NCI-H1105 (cell line): ENCODE data around the gene TH.

Experiments used
- DNase-seq: peaks from one replicate; lab custom pipeline; 2025; lab: John Stamatoyannopoulos, UW

Gene TH

DNA sequence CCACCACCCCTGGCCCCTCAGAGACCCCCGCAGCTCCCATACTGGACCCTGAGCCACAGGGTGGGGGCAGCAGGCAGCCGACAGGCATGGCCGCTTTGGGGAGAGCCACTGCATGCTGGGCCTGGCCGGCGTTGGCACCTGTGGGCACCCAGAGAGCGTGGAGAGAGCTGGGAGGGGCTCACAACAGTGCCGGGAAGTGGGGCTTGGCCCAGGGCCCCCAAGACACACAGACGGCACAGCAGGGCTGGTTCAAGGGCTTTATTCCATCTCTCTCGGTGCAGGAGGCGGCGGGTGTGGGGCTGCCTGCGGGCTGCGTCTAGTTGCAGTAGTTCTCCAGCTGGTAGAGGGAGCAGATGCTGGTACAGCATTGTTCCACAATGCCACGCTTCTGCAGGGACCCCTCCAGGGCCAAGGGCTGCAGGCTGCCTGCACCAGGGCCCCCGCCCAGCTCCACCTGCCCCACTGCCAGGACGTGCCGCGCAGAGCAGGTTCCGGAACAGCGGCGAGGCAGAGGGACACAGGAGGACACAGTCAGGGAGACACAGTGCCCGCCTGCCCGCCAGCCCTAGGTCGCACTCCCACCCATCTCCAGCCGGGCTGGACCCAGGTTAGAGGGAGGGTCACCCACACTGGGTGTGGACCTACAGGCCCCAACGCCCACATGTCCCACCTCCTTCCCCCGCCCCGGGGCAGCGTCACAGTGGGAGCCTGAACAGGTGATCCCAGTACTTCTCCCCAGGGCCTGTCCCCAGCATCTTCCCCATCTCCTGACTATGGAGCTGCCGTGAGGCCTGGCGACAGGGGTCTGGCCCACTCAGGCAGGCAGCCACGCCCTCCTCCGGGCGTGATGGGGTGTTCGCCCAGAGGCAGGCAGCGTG, 11.8 kb downstream of the TH start:
- DNase-seq: no peak

DNA sequence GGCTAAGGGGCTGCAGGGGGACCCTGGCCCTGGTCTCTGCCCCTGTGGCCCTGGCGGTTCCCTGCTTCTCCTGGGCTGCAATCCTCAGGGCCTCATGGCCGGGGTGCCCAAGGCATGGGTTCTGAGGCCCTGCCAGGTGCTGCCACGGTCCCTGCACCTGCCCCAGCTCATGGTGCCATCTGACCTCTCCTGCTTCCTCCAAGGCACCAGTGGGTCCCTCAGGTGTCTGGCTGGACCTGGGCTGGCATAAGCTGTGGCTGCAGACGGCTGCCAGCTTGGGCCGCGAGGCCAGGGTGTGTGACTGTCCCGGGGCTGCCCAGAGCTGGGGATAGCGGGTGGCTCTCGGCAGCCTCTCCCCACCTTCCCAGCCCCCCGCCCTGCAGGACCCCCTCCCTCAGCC, 12.6 kb downstream of the TH start:
- no peak for DNase-seq

- DNase-seq: no peak
Observed at GRCh38 chr11:2158296-2158737, 13.3 kb downstream of the TH start.

- DNase-seq: no peak
Observed at GRCh38 chr11:2157294-2158040, 14.1 kb downstream of the TH start.

GRCh38 chr11:2156416-2157182, 15.0 kb downstream of the TH start:
- DNase-seq: peak; percentile 51

DNA sequence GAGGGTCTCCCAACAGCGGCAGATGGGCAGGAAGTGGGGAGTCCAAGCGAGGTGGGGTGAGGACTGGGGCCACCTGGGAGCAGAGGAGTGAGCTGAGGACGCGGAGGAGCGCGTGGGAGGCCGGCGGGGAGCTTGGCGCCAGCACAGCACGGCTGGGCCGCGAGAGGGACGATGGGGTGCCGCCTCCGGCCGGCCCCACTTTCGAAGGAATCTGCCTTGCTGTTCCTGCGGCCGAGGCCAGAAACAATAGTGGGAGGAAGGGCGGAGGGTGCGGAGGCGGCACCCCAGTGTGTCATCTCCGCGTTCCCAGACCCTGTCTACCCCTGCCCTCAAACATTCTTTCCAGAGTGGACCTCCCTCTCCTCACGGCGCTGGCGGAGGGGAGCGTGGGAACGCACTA, 16.1 kb downstream of the TH start:
- no peak for DNase-seq

GRCh38 chr11:2154889-2155288, 16.7 kb downstream of the TH start:
- no peak for DNase-seq

DNA sequence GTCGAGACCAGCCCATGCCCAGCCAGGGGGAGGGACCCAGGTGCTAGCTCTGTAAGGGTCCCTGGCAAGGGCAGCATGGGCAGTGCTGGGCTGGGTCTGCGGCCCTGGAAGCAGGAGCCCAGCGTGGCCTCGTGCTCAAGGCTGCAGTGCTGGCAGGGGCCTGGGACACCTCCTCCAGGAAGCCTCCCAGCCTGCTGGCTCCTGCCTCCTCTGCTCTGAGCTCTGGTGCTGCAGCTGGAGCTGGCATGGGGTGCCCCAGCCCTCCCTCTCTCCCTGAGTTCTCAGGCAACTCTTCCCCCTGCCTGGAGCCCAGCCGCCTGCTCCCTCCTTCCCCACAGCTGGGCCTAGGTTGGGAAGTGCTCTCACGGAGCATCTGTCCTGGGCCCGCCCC, 17.4 kb downstream of the TH start:
- DNase-seq: no peak

DNA sequence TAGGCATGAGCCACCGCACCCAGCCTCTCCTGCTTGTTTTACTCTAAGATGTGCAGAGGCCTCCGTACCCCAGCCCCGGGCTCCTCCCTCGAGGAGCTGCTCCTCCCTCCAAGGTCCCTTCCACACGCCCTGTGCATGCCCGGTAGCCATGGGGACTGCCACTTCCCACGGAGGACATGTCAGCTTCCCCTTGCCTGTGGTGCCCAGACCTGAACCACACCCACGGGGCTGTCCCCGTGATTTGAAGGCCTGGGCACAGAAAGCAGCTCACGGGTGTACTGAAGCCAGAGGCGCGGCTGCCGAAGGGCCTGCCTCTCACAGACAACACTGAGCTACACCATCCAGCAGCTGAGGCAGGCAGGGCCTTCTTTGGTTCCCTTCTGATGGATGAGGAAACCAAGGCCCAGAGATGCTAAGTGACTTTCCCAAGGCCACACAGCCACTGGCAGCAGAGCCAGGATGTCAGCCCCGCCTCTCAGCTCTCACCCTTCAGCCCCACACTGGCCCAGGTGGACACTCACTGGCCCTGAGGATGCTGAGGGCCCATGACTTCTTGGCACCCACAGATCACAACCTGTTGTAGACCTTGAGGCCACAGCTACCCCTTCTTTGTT, 17.9 kb downstream of the TH start:
- DNase-seq: no peak

DNA sequence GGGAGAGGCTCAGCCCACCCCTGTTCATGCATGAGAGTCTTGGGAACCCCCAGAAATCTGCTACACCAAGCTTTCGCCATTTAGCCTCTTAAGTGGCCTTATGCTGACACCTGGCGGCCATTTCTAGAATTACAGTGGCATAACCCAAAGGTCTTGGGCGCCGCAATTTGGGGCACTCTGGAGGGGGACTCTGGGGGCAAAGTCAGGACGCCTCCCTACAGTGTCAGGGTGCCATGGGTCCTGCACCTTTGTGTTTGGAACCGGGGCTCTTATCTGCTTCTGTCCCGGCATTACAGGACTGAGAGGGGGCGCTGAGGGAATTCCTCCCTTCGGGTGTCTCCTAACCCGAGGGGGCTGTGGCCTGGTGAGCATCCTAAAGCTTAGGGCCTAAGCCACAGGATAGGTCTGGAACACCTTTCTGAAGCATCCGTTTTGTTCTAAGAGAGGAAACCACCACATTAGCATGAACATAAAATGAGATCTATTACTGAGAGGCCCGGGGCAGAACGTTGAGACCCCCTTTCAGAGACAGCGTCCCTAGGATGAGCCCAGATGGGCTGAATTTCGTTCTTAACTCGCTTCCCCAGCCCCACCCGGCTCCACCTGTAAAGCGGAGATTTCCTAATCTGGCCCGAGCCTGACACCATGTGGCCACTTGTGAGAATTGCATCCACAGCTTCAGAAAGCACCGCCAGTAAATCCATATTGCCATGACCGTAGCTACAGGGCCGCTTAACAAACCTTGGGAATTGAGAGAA, 19.9 kb downstream of the TH start:
- DNase-seq: peak; percentile 77

DNA sequence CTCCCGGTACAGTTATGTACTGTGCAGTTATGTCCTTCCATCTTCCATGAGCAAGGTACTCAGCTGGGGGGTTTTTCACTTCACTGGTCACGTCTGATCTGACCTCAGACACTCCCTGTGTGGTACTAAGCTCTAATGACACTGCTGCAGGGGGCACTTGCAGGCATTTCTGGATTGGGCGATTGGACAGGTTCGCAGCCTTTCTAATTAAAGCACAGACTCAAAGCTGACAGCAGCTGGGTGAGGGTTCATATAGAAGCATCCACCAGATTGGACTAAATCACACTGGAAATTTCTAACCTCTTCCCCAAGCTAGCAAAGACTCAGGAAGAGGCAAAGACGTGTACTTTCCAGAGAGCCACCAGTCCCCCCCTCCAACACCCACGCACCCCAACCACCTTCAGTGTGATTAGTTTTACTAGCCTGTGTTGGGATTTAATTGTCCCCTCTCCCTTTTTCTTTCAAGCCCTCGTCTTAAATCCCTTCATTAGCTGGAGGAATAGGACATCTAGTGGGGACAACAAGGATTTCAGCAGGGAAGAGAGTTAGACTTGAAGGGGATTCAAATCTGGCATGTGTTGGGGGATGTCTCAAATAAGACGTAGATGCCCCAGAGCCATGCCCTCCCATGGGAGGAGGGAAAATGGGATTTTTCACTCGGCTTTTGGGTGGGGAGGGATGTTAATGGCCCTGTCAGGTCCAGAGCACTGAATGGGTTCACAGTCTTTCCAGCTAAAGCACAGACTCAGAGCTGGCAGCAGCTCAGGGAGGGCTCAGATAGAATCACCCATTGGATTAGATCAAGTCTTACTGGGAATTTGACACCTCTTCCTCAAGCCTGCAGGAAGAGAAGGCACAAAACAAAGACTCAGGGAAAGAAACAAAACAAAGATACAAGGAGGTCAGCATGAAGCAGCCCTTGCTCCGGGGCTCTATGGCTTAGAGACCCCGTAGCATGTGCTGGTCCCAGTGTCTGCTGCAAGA, 21.5 kb downstream of the TH start:
- peak; percentile 42 for DNase-seq

DNA sequence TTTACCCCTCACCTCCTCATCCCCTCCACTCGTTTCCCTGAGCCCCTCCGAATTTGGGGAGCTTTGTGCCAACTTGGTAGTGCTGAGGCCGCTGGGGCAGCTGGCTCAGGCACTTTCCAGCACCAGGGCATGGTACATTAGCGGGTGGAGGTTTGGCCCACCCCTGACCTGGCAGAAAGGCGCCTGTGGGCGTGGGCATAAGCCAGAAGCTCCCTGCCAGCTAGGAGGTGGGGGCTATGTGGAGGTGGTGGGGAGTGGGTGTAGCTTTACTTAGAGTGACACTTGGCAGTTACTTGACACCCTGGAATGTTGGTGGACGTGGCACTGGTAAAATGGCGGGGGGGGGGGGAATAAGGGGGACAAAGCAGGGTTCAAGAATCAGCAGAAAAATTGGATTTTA, 22.2 kb downstream of the TH start:
- no peak for DNase-seq

DNA sequence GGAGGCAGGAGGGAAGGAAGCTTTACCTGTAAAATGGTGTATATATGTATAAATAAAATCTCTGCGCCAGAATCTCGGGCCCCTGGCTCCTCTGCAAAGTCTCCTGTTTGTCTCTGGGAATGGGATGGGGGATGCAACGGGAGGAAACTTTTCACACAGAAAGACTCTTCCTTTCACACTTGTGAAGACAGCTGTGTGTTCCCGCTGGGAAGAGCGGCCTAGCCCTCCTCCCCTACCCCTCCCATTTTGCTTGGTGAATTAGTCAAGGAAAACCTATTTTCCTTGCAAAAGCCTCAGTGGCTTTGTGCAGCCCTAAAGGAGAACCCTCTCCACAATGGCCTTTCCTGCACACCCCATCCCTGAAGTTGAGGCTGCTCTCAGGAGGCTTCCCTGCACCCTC, 23.0 kb downstream of the TH start:
- DNase-seq: no peak

- DNase-seq: no peak
Observed at GRCh38 chr11:2147391-2147790, 24.2 kb downstream of the TH start.

DNA sequence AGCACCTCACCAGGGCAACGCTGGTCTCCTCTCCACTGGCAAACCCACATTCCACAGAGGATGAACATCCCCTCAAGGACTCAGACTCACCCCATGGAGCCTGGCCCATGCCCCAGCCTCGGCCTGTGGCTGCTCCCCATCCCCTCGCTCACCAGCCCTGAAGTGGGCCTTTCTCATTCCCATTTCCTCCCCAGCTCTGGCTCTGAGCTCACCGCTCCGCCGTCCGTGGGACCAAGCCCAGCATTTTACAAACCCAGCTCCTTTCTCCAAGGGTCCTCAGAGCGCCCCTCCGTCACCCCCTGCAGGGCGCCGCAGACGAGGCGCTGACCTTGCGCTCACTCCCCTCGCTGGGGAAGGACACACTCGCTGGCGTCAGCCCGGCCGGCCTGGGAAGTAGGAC, 25.6 kb downstream of the TH start:
- DNase-seq: no peak

DNA sequence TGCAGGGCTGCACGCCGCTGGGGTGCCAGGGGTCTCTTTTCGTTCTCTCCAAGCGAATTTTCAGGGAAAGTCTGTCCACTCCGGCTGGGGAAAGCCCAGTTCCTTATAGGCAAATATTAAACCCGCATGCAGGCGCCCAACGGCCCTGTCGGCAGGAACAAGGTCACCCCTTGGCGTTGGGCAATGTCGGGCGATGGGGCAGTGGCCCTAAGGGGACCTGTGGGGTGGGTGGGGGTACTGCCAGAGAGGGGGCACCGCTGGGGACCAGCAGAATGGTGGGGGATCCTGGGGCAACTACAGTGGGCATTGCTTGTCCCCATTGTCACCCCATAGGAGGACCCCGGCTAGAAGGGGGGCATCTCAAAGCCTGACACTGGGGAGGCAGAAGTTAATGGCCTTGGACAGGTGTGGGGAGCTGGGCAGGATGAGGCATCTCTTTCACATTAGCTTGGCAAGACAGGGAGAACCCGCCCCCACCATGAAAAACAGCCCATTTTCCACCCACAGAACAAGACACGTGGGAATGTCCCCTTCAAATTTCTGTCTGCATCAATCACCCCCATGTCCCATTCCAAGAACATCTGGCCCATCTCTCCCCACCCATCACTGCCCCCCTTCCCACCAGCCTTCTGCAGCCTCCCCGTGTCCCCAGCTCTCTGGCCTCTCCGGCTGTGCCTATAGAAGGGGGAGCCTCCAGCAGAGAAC, 26.9 kb downstream of the TH start:
- DNase-seq: no peak

- no peak for DNase-seq
Observed at GRCh38 chr11:2143799-2144543, 27.6 kb downstream of the TH start.

DNA sequence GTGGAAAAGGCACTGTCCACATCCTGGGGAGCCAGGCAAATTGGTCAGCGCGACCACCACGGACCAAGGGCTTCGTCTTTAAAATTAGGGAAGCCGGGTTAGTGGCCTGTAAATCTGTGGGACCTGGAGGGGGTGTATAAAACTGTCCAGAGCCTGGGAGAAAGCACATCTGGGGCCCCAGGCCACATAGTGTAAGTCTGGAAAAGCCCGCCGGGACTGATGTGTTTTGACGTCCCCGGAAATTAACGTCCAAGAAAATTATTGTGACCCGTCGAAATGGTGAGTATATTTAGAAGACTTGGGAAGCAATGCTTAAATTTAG, 28.2 kb downstream of the TH start:
- DNase-seq: no peak

DNA sequence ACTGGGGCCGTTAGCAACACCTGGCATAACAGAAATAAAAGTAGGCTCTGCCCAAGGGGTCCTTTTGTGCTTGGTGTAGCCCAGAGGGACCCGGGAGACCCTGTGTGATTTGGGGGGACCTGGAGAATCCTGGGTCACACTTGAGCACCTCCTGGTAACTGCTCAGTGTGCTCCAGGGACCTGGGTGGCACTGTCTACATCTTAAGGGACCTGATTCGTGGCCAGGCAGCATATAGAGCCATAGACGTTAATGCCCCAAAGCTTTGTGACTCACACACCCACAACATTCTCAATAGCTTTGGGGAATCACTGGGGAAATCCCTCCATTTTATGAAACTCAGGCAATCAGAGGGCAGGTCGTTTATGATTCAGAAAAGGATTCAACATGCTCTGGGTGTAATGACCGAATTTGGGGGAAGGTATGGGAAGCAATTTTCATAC, 28.8 kb downstream of the TH start:
- no peak for DNase-seq
